ENCODE data around the gene GABBR2.
A peak's percentile ranks its signal among the peaks of the same experiment; 100 is the strongest.

GABBR2 gene

DNA sequence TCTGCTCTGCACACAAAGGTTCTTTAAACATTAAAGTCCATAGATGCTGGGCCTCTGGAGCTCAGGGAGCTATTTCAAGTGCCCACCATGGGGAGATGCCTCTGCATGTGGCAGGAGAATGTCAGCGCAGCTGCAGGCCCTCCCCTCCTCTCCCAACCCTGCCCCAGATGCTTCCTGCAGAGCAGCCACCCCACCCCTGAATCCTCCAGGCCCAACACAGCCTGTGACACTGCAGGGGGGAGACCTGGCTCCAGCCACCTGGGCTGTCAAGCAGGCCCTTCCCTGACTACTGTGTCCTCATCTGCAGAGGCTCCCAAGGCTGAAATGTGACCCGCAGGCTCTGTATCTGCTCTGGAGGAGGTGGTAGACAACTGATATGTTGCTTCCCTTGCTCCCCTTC, 213.9 kb downstream of the GABBR2 start:
- no peak for TF ChIP-seq CTCF (conservative IDR thresholded peaks at IDR 0.05; ENCODE audit: low read depth, low read length)
- DNase-seq (ENCODE audit: low read depth), result no peak
- H3K4me3 ChIP-seq (ENCODE audit: low read depth, low read length), result no peak overlapping the region

DNA sequence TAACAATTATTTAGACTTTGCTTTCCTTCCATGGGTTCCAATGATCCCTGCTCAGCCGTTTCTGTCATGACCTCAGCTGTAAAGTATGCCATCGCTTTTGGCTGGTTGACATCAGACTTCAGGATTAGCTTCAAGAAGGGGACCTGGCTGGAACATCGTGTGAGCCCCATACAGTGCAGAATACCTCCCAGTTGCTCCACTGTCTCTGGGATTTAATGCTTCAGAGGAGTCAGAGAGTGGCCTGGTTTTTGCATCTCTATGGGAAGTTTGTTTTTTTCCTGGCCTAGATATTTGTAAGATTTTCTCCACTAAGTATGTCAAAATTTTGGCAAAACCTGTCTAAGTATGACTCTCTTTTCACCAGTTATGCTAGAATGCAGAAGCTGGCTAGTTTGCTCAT, 216.9 kb downstream of the GABBR2 start:
- DNase-seq (ENCODE audit: low read depth), result peak; percentile 62
- no peak overlapping the region for H3K4me3 ChIP-seq (ENCODE audit: low read depth, low read length)
- TF ChIP-seq CTCF (conservative IDR thresholded peaks at IDR 0.05; ENCODE audit: low read depth, low read length), result no peak

- no peak for TF ChIP-seq CTCF (conservative IDR thresholded peaks at IDR 0.05; ENCODE audit: low read depth, low read length)
- no peak overlapping the region for H3K4me3 ChIP-seq (ENCODE audit: low read depth, low read length)
- DNase-seq (ENCODE audit: low read depth), result no peak
Observed at GRCh38 chr9:98491231-98491651, 217.5 kb downstream of the GABBR2 start.

GRCh38 chr9:98488571-98489312, 220.0 kb downstream of the GABBR2 start:
- H3K4me3 ChIP-seq (ENCODE audit: low read depth, low read length), result no peak overlapping the region
- peak; percentile 95 for DNase-seq (ENCODE audit: low read depth)
- peak; percentile 22 for TF ChIP-seq CTCF (conservative IDR thresholded peaks at IDR 0.05; ENCODE audit: low read depth, low read length)

- TF ChIP-seq CTCF (conservative IDR thresholded peaks at IDR 0.05; ENCODE audit: low read depth, low read length), result no peak
- no peak overlapping the region for H3K4me3 ChIP-seq (ENCODE audit: low read depth, low read length)
- DNase-seq (ENCODE audit: low read depth), result no peak
Observed at GRCh38 chr9:98485706-98486105, 223.0 kb downstream of the GABBR2 start.

GRCh38 chr9:98484162-98484561, 224.6 kb downstream of the GABBR2 start:
- TF ChIP-seq CTCF (conservative IDR thresholded peaks at IDR 0.05; ENCODE audit: low read depth, low read length), result peak; percentile 42
- DNase-seq (ENCODE audit: low read depth), result peak; percentile 39
- no peak overlapping the region for H3K4me3 ChIP-seq (ENCODE audit: low read depth, low read length)

DNA sequence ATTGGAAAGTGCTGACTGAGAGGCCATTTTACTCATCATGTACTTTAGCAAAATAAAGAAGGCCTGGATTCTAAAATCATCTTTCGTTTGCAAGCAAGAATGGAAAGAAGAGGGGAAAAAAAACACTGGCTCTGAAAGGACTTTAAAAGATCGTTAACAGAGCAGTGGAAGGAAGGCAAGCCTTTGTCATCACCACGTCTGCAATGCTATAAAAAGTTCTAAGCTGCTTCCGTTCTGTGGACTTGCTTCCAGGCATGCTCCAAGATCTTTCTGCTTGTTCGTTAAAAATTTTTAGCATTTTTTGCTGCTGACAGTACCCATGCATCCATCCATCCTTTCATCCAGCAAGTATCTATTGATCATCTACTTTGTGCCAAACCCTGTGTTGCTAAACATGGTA, 226.5 kb downstream of the GABBR2 start:
- TF ChIP-seq CTCF (conservative IDR thresholded peaks at IDR 0.05; ENCODE audit: low read depth, low read length), result no peak
- DNase-seq (ENCODE audit: low read depth), result no peak
- H3K4me3 ChIP-seq (ENCODE audit: low read depth, low read length), result no peak overlapping the region
